Suppressor macrophage treated with lipopolysaccharide for 1 hour (primary cell): Measurements from ENCODE around the gene SLC22A3.
"Not testable (repeated sequence)": the region's sequence is repeated elsewhere in the genome, so short reads cannot be mapped to it uniquely, and the experiment has no call there.

Experiments used
- DNase-seq, 3 donors: peaks; one replicate each; pipeline ENCODE4 v3.0.0-alpha.2; 2020 to 2022

Gene SLC22A3

GRCh38 chr6:160336200-160336599 lies 12.0 kb upstream of the SLC22A3 start:
- DNase-seq = no peak

GRCh38 chr6:160337301-160337700 lies 10.9 kb upstream of the SLC22A3 start:
- no peak for DNase-seq

GRCh38 chr6:160337991-160338390 lies 10.2 kb upstream of the SLC22A3 start:
- no peak for DNase-seq

- DNase-seq = no peak
Observed at GRCh38 chr6:160343144-160343543, 5.0 kb upstream of the SLC22A3 start.

- no peak for DNase-seq
Observed at GRCh38 chr6:160344271-160344670, 3.9 kb upstream of the SLC22A3 start.

- DNase-seq = no peak
Observed at GRCh38 chr6:160347259-160348222, 637 bp upstream of the SLC22A3 start.

GRCh38 chr6:160349020-160349441 lies 853 bp downstream of the SLC22A3 start:
- no peak for DNase-seq

GRCh38 chr6:160349814-160350350 lies 1.7 kb downstream of the SLC22A3 start:
- no peak for DNase-seq

GRCh38 chr6:160353950-160354496 lies 5.8 kb downstream of the SLC22A3 start:
- DNase-seq = no peak

- no peak for DNase-seq
Observed at GRCh38 chr6:160355001-160355400, 6.8 kb downstream of the SLC22A3 start.

GRCh38 chr6:160356074-160356744 lies 8.0 kb downstream of the SLC22A3 start:
- DNase-seq = no peak

GRCh38 chr6:160357088-160357487 lies 8.9 kb downstream of the SLC22A3 start:
- DNase-seq = no peak

GRCh38 chr6:160358225-160359119 lies 10.3 kb downstream of the SLC22A3 start:
- no peak for DNase-seq

GRCh38 chr6:160360955-160361354 lies 12.8 kb downstream of the SLC22A3 start:
- no peak for DNase-seq

- DNase-seq = no peak
Observed at GRCh38 chr6:160362556-160362955, 14.4 kb downstream of the SLC22A3 start.

- no peak for DNase-seq
Observed at GRCh38 chr6:160363016-160363996, 15.1 kb downstream of the SLC22A3 start.

GRCh38 chr6:160365117-160365516 lies 16.9 kb downstream of the SLC22A3 start:
- DNase-seq = no peak

GRCh38 chr6:160367798-160368547 lies 19.8 kb downstream of the SLC22A3 start:
- DNase-seq = no peak

- no peak for DNase-seq
Observed at GRCh38 chr6:160368670-160369069, 20.5 kb downstream of the SLC22A3 start.

- not testable (repeated sequence) for DNase-seq
Observed at GRCh38 chr6:160373601-160374000, 25.4 kb downstream of the SLC22A3 start.
